HCEC 1CT (cell line): ENCODE measurements around the gene ZNF484.
"Not testable (repeated sequence)": the region's sequence is repeated elsewhere in the genome, so short reads cannot be mapped to it uniquely, and the experiment has no call there.

ENCODE experiments used
- DNase-seq: peaks from one replicate; pipeline ENCODE4 v3.0.0-alpha.2; 2017

Gene ZNF484

DNA sequence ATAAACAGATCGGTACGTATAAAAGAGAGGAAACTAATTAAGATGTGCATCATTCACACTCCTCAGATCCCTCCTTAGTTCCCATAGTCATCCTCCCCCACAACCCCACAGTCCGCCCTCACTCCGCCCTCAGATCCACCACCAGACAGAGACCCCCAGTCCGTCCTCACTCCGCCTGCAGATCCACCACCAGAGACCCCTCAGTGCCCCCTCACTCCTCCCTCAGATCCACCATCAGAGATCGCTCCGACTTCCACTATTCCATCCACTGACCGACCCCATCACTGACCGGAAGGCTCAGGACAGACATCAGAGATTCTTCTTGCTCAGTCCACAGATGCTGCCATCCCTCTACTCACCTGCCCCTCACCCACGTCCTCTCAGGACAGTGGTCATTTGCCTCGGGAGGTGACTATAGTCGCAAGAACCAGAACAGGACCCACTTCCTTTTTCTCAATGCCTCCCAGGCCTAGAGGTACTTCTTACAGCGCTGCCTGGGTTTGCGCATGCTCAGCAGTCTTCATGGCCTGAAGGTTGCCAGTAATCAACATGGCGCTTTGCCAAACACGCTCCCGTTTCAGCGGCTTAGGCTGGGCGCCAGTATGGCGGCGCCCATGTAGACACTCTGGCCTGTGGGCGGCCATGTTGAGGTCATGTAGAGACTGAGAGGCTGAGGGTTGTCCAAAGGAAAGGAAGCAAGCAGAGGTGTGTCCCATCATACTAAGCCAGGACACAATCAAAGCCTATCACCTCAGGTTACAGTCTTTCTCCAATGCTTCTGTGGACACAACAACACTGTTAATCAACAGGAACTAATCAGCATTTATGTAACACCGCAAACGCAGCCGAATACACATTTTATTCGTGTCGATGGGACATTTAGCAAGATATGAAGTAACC is at the start of gene ZNF484:
ZNF484 (minus strand) TSS at position 508 of the 900 bp plus-strand sequence. CDS start 3,009 bp downstream, outside the sequence.
- DNase-seq, result peak; percentile 97

- DNase-seq, result no peak
These were observed 42.6 kb upstream of the ZNF484 start for GRCh38 chr9:92920437-92920836.

DNA sequence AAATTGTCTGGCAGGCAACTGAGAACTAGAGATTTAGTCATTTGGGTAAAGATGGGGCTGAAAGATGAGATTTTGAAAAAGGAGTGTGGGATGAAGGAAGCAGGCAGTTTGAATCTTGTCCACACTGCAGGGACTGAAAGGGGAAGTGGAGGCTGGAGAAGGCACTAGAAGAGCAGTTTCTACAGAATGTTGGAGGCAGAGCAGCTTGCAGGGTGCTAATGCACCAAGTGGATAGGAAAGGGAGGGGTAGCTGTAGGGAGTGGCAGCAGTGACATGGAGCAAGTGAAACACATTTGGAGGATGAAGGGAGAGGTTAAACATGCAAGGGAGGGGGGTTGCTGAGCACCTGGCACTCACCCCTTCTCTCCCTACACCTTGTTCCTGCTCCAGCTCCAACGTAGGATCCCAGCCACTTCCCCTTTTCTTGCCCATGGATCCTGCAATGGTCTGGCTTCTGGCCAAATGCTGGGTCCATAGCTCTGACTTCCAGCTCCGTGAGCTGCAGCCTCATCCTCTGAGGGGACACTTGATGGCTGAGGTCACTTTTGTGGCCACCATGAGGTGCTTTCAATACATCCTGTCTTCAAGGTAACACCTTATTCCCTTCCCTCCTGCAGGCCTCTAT is 39.5 kb upstream of the ZNF484 start:
- no peak for DNase-seq

DNA sequence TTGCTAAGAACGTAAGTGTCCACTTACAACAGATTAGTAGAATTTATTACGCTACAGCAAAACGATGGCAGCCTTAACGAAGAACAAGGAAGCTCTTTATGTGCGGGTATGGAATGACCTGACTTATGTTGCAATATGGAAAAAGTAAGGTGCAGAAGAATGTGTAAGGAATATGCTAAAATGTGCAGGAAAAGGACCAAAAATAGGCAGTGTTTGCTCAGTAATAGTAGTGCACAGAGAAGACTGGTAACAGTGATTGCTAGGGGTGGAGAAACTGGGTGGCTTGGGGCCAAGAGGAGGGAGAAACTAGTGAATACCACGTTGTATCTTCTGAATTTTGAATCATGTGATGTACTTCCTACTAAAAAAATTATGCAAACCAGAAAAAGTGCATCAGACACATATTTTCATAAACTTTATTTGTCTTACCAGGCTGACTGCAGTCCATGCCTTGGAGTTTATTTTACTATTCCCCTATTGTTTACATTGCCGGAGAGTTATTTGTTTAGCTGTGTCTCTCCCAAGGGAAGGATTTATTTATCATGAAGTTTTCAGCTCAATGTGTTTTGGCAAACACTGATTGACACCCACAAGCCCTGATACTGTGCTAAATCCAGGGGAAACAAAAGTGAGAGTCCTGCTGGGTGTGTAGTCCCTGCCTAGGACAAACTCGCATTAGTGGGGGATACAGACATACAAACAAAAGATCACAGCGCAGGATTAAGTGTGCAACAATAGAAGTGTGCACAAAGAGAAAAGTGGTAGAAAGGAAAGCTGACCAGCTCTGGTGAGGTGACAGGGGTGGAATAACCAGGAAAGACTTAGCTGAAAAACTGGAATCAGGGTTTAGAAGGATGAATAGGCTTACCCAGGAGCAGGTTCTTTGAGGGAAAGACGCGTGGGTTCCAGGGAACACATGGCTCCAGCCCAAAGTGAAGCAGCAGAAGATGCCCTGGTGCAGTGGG is 34.0 kb upstream of the ZNF484 start:
- DNase-seq, result no peak

DNA sequence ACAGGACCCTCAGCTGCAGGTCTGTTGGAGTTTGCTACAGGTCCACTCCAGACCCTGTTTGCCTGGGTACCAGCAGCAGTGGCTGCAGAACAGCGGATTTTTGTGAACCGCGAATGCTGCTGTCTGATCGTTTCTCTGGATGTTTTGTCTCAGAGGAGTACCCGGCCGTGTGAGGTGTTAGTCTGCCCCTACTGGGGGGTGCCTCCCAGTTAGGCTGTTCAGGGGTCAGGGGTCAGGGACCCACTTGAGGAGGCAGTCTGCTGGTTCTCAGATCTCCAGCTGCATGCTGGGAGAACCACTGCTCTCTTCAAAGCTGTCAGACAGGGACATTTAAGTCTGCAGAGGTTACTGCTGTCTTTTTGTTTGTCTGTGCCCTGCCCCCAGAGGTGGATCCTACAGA is 27.3 kb upstream of the ZNF484 start:
- not testable (repeated sequence) for DNase-seq

GRCh38 chr9:92897323-92897722 is 19.5 kb upstream of the ZNF484 start:
- no peak for DNase-seq

DNA sequence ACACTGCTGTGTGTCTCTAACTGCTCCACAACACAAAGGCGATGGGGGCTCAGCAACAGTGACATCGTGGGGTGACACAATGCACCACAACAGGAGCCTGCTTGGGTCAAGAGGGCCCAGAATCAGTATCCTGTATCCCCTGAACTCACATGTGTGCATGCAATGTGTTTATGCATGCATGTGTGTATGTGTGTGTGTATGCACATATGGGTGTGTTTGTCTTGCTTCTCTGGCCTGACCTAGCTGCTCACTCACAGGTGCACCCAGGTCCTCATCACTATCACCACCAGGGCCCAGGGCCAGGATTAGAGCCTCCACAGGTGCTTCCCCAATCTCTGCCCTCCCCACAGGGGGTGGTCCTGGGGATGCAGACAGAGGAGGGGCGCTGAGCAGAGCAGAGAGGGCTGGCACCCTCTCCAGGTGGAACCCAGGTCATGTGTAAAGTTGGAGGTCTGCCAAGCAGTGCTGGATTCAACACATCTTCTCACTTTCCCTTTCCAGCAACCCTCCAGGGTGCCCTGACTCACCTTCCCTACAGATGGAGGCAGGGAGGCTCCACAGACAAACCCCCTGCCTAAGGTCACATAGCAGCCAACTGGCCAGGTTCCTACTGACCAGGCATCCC is 18.1 kb upstream of the ZNF484 start:
- DNase-seq, result no peak

GRCh38 chr9:92894711-92895362 is 17.0 kb upstream of the ZNF484 start:
- DNase-seq, result no peak

GRCh38 chr9:92893916-92894610 is 16.2 kb upstream of the ZNF484 start:
- DNase-seq, result not testable (repeated sequence)

- not testable (repeated sequence) for DNase-seq
These were observed 14.4 kb upstream of the ZNF484 start for GRCh38 chr9:92892276-92892675.

DNA sequence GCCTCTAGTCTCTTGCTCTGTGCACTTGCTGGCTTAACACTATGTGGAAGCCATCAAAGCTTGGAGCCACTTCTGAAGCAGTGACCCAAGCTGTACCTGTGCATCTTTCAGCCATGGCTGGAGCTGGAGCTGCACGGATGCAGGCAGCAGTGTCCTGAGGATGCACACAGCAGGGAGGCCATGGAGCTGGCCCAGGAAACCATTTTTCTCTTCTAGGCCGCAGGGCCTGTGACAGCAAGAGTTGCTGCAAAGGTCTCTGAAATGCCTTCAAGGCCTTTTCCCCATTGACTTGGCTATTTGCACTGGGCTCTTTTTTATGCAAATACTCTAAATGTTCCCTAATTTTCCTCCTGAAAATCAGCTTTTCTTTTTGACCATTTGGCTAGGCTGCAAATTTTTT is 12.9 kb upstream of the ZNF484 start:
- no peak for DNase-seq

- no peak for DNase-seq
These were observed 10.1 kb upstream of the ZNF484 start for GRCh38 chr9:92887880-92888338.

DNA sequence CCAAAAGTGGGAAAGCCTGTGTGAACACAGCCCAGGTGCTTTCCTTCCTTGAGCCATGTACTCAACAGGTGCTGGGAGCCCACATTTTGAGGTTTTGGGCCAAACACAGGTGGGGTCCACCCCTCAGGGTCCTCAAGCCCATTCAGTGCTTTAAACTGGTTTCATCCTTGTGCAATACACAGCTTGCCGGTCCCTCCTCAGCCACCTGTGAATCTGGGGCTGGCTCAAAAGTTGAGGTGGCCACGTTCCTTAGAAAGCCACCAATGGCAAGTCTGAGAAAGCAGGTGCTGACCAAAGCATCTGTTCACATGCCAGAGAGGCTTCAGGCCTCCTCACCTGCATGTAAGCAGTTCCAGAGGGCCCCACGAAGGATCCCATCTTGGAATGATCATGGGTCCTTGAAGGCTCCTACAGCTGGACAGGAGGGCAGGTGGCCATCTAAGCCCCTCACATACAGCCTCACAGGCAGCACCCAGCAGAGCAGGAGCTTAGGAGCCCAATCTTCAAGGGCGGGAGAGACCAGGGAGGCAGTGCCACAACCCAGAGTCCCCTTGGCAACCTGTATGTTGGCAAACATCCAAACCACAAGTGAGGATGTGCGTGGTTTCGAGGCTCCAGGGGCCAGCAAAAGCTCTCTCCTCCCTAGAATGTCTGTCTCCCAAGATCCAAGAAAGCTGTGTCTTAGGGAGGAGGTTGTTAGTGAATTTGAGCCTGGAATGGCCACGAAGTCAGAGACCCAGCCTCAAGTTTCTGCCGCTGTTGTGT is 9.2 kb upstream of the ZNF484 start:
- DNase-seq, result not testable (repeated sequence)

DNA sequence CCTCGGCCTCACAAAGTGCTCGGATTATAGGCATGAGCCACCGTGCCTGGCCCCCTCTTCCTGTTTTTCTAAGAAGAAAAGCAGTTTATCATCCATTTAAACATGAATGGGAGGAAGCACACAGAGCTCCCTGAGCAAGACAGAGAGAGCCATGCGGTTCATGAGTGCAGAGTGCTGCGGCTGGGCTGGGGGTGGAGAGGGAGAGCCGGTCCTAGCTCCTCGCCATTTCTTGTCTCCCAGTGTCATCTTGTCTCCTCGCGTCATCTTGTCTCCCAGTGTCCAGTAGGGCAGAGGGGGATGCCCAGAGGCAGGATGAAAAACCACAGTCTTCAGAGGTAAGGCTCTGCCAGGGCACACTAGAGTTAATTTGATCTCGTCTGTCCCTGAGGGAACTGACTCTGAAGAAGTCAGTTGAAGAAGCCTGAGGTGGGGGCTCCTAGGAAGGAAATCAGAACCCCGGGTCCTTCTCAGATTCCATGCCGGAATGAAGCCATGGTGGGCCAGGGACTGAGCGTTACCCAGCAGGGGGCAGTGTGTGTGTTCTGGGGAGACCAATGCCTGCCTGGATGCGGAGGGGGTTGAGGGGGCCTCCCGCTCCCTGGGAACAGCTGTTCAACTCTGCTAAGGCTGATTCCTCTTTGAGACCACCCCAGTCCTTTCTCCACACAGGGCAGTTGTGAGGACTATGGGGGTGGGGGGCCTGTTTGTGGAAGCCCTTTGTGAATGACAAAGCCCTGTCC is 6.0 kb upstream of the ZNF484 start:
- DNase-seq, result not testable (repeated sequence)

DNA sequence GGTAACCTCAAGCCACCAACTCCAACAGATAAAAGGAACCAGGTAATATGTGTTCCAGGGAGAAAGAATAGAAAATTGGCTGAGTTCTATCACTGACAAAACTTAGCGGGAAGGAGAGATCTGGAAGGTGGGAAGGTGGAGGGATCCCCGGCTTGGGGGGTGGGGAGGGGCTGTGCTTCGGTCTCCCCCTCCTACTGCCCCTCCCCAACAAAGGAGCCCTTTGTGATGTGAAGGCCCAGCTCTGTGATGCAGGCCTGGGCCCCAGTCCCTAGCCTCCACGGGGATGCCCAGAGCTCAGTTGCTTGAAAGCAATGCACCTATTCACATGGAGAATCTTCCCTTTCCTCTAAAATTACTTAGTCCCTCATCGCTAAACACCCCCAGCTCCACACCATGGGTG is 4.4 kb upstream of the ZNF484 start:
- DNase-seq, result no peak

- no peak for DNase-seq
These were observed 2.5 kb downstream of the ZNF484 start for GRCh38 chr9:92875373-92875772.

DNA sequence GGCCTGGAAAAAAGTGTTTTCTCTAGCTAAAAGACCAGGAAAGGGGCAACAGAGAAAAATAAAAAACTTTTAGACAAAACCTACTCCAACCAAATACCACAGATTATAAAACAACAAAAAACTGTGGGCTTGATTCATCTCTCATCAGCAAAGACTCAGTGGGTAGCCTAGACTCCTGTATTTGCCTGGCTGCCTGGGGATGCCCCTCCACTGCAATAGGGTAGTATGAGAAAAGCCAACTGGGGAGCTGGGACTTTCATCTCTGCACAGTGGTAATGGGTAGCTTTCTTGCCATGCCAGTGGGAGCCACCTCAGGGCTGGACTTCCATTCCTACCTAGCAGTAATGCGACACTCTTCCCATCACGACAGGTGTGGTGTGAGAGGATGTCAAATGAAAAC is 7.5 kb downstream of the ZNF484 start:
- DNase-seq, result no peak

DNA sequence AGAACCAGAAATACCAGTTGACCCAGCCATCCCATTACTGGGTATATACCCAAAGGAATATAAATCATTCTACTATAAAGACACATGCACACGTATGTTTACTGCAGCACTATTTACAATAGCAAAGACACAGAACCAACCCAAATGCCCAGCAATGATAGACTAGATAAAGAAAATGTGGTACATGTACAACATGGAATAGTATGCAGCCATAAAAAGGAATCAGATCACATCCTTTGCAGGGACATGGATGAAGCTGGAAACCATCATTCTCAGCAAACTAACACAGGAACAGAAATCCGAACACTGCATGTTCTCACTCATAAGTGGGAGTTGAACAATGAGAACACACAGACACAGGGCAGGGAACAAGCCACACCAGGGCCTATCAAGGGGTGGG is 11.2 kb downstream of the ZNF484 start:
- DNase-seq, result not testable (repeated sequence)

DNA sequence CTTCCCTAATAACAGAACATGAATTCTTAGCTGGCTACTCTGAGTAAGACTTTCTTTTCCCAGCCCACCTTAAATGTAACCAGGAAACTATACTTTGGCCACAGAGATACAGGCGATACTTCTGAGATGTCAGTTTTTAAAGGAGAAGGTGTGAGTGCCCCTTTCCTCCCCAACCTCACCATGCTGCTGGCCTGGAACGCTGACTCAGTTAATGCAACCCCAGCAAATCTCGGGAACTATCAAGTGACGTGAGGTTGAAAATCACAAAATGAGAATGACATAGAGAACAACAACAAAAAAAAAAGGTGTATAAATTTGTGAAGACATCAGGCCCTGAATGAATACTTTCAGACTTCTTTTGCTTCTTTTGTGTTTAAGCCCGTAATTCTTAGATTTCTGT is 13.7 kb downstream of the ZNF484 start:
- DNase-seq, result no peak

- no peak for DNase-seq
These were observed 17.0 kb downstream of the ZNF484 start for GRCh38 chr9:92860867-92861266.
